IPS DF 4.7 (cell line): ENCODE results near the gene RLF.
"Not testable (repeated sequence)": the region's sequence is repeated elsewhere in the genome, so short reads cannot be mapped to it uniquely, and the experiment has no call there.

Experiments
- DNase-seq: peaks from one replicate; pipeline ENCODE4 v3.0.0-alpha.2; 2013; ENCODE audit warnings: low spot score; ENCODE audit errors: extremely low read depth

The RLF gene

DNA sequence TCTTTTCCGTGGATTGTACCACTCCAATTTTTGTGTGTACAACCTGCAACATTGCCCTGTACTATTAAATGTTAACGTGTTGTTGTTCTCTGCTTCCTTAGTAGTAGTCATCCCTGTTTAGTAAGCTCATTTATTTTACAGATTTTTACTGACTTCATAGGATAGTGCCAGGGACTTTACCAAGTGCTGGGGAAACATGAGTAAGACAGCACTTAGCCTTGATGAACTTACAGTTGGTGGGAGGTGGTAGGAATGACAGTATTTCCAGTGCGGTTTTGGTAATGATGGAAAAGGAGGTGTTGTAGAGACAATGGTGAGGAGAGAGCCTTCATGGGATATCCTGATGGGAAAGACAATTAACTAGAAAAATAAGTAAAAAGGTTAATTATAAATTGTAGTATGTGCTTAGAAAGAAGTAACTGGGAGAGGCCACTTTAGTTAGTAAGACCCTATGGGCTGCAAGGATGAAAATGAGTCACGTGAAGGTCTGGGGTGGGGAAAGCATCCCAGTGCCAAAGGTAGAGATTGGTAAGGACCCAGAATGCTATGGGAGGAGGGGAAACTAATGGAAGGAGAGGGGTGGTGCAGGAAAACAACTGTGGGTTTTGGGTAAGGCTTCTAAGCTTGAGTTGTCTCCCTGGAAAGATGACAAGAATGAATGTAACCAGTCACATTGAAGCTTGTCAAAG is 1.7 kb downstream of the RLF start:
- no peak for DNase-seq

DNA sequence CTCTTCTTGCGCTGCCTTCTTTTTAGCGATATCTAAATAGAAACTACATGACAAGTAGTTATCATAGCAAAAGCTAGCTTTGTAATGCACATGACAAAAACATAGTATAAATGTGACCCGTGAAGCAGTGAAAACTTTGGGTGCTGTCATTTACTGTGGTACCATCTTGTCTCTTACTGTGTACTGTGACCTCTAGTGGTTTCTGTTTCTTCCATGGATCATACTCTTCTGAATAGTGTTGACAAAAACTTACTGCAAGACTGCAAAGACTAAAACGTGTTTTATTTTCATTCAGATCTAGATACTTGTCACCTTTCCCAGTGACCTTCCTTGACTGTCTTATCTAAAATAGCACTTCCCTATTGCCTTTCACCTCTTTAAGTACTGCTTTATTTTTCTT is 6.1 kb downstream of the RLF start:
- no peak for DNase-seq

- DNase-seq, result no peak
Measured at GRCh38 chr1:40171036-40171435, 9.8 kb downstream of the RLF start.

- DNase-seq, result no peak
Measured at GRCh38 chr1:40174788-40175187, 13.6 kb downstream of the RLF start.

- not testable (repeated sequence) for DNase-seq
Measured at GRCh38 chr1:40176989-40177388, 15.8 kb downstream of the RLF start.

- no peak for DNase-seq
Measured at GRCh38 chr1:40178200-40178599, 17.0 kb downstream of the RLF start.

DNA sequence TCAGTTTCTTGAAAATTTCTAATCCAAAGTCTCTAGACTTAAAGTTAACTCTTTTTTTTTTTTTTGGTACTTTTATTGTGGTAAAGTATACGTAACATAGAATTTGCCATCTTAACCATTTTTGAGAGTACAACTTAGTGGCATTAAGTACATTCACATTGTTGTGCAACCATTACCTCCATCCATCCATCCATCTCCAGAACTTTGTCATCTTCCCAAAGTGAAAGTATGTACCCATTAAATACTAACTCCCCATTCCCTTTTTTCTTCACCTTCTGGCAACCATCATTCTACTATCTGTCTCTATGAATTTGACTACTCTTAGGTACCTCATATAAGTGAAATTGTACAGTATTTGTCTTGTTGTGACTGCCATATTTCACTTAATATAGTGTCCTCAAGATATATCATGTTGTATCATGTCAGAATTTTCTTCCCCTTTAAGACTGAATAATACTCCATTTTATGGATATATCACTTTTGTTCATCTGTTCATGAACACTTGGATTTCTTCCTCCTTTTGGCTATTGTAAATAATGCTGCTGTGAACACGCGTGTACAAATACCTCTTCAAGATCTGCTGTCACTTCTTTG is 18.4 kb downstream of the RLF start:
- no peak for DNase-seq

DNA sequence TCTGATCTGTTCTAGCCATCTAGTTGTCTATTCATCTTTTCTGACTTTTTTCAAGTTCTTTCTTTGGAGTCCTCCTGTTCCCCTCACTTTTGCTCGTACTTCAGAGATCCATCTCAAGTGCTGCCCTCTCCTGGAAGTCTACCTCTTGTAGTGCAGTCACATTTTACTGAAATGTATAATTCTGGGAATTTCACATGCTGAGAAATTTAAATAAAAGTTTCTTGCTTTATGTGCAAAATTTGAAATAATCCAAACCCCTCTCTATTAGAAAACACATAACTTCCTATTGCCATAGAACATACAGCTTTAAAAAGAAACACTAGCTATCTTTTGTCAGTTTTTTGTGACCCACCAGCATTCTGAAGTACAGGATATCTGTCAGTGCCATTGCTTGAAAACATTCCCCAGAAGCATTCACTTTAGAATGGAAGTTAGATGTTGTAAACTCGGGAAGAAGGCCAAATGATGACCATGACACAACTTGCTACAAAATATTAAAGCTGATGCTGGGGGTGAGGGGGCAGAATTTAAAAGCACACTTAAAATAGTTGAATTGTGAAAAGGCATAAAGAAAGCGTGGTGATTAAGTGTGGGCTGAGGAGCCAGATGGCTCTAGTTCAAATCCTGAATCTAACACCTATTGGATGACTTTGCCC is 22.0 kb downstream of the RLF start:
- peak; percentile 19 for DNase-seq

DNA sequence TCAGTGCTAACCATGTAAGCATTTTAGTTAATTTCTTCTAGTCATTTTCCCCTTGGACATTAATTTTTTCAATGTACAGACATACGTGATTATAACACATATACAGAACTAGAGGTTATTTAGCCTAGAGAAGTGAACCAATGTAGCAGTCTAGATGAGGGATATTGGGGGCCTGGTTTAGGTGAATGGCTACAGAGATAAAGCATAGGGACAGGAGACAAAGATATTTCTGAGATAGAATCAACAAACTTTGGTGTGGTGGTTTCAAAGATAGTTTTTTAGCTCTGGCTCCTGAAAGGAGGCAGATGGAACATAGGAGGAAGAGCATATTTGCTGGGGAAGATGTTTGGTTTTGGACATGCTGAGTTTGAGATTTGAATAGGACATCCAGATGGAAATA is 23.0 kb downstream of the RLF start:
- DNase-seq, result no peak

DNA sequence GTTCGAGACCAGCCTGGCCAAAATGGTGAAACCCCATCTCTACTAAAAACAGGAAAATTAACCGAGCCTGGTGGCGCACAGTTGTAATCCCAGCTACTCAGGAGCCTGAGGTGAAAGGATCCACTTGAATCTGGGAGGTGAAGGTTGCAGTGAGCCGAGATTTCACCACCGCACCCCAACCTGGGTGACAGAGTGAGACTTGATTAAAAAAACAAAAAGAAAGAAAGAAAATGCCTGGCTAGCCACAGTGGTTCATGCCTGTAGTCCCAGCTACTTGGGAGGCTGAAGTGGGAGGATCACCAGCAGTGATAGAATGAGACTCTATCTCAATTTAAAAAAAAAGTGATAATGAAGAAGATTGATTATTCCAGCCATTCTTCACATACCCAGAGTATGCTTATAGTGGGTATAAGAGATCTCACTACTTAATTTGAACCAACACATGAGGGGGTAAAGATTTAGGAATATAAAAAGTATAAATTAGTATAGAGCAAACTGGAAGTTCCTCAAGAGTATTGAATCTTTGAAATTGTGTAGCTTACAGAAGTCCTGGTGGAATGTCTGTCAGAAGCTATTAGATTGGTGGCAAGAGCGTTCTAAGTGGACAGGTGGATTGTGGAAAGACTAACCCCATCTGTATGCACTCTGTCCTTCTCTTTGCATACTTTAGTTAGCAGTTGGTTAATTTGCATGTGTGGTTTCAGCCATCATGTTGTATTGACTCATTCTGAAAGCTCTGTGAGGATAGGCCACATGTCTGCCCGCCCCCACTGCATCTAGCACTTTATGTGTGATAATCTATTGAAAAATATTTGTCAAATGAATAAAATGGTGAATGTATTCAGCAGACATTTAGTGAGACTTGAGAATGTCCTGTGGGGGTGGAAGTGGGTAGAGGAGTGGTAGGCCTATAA is 25.0 kb downstream of the RLF start:
- DNase-seq, result no peak

DNA sequence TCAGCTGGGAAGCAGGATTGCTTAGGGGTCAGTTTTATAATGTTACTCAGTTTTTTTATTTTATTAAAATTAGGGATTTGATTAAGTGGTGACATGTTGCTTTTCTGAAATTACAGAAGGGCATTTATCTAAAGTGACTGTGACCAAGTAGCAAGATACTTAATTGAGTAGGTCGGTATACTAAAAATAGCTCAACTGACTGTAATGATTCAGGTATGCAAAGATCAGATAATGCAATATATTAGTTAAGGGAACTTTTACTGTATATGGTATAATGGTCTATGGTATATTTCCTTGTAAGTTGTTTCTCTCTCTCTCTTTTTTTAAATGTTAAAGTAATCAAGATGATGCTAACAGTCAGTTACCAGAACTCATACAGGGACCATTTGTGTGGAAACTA is 26.2 kb downstream of the RLF start:
- DNase-seq, result no peak

GRCh38 chr1:40194639-40195038 is 33.5 kb downstream of the RLF start:
- DNase-seq, result not testable (repeated sequence)

- DNase-seq, result no peak
Measured at GRCh38 chr1:40197656-40198055, 36.5 kb downstream of the RLF start.

DNA sequence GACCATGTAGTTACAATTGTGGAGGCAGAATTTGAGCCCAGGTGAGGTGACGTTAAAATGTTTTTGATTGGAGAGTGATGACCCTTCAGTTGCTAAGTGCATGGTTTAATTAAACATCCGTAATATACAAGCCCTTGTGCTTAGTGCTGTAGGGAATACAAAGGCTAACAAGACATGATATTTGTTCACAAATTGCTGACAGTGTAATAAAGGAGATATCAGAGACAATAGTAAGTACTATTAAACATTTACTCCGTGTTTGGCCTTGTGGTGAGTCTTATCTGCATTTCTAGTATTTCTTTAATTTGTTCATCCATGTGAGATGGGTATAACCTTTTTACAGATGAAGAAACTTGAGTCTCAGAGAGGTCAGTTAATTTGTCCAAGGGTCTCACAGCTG is 37.9 kb downstream of the RLF start:
- no peak for DNase-seq

- no peak for DNase-seq
Measured at GRCh38 chr1:40204856-40205255, 43.7 kb downstream of the RLF start.

GRCh38 chr1:40210511-40211204 is 49.5 kb downstream of the RLF start:
- no peak for DNase-seq

GRCh38 chr1:40218333-40218732 is 57.1 kb downstream of the RLF start:
- DNase-seq, result no peak

DNA sequence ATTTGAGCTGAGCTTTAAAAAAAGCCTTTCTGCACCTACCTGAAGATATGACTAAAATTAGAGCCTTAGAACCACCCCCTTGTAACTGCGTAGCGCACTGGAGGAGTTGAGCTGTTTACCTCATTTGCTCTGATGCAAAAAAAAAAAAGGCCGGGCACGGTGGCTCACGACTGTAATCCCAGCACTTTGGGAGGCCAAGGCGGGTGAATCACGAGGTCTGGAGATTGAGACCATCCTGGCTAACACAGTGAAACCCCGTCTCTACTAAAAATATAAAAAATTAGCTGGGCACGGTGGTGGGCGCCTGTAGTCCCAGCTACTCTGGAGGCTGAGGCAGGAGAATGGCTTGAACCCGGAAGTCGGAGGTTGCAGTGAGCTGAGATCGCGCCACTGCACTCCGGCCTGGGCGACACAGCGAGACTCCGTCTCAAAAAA is 60.3 kb downstream of the RLF start:
- not testable (repeated sequence) for DNase-seq

- DNase-seq, result no peak
Measured at GRCh38 chr1:40221977-40222772, 61.0 kb downstream of the RLF start.

- no peak for DNase-seq
Measured at GRCh38 chr1:40224040-40224439, 62.9 kb downstream of the RLF start.
